22Rv1 (cell line): ENCODE measurements around the gene ZNF614.

ENCODE experiments used
- ZFX ChIP-seq: fragments of 450-650 bp; IDR thresholded peaks from 2 replicates; pipeline ENCODE4 v1.6.1; 2017; ENCODE audit warnings: antibody characterized with exemption, borderline replicate concordance
- TF ChIP-seq, protein P1 (sequence below): fragments of 450-650 bp; IDR thresholded peaks from 2 replicates; pipeline ENCODE4 v1.5.1; 2017; ENCODE audit warnings: mild to moderate bottlenecking

DNA sequence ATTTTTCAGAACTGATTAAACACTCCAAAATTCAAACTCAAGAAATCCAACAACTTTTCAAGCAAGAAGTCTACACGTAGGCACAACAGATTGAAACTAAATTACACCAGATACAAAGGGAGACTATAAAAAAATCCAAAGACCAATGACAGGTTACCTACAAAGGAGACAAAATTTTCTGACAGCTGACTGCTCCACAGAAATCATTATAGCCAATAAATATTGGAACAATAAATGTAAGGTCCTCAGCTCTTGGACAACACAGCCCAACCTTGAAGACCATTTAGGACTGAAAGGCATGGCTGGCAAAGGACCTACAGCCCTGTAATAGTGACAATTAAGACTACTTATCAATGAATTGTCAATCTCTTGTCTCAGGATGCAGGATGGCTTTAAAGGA lies 57.5 kb downstream of the ZNF614 start:
- TF ChIP-seq, protein P1, sequence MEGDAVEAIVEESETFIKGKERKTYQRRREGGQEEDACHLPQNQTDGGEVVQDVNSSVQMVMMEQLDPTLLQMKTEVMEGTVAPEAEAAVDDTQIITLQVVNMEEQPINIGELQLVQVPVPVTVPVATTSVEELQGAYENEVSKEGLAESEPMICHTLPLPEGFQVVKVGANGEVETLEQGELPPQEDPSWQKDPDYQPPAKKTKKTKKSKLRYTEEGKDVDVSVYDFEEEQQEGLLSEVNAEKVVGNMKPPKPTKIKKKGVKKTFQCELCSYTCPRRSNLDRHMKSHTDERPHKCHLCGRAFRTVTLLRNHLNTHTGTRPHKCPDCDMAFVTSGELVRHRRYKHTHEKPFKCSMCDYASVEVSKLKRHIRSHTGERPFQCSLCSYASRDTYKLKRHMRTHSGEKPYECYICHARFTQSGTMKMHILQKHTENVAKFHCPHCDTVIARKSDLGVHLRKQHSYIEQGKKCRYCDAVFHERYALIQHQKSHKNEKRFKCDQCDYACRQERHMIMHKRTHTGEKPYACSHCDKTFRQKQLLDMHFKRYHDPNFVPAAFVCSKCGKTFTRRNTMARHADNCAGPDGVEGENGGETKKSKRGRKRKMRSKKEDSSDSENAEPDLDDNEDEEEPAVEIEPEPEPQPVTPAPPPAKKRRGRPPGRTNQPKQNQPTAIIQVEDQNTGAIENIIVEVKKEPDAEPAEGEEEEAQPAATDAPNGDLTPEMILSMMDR = no peak
- no peak for TF ChIP-seq ZFX
